Gastroesophageal sphincter (tissue), 4 donors: ENCODE results near the gene OR9G1. TPM values are rescaled to one million over a fixed set of nuclear protein-coding genes. Genes with fewer than 3 reads are reported as not detected.

Experiments used
- ATAC-seq: fragments of 150-250 bp; one replicate; pipeline ENCODE4 v1.9.1; 2016; ENCODE audit warnings: mild to moderate bottlenecking, moderate library complexity
- H3K27ac ChIP-seq, 4 donors: fragments of 200-600 bp; sonication (generic) in 3 of 4; 1 replicate in 3 of 4; 2 replicates in 1 of 4; pipeline ENCODE4 v1.5.1; 2016 to 2019
- H3K27me3 ChIP-seq: fragments of 200-600 bp; sonication (generic); one replicate; pipeline ENCODE4 v1.5.1; 2019
- H3K36me3 ChIP-seq, 2 donors: fragments of 200-600 bp; sonication (generic); one replicate each; pipeline ENCODE4 v1.5.1; 2019; ENCODE audit warnings: control low read depth in 1 of 2
- H3K4me1 ChIP-seq, 3 donors: fragments of 200-600 bp; sonication (generic); 1 replicate in 2 of 3; 2 replicates in 1 of 3; pipeline ENCODE4 v1.5.1; 2016 to 2019; ENCODE audit warnings: control low read depth in 2 of 3
- H3K4me3 ChIP-seq, 2 donors: fragments of 200-600 bp; sonication (generic); one replicate each; pipeline ENCODE4 v1.5.1; 2019; ENCODE audit warnings: mild to moderate bottlenecking in 1 of 2, moderate library complexity in 1 of 2
- H3K9me3 ChIP-seq, 3 donors: fragments of 200-600 bp; sonication (generic); one replicate each; pipeline ENCODE4 v1.5.1; 2017 to 2019; ENCODE audit warnings: control low read depth in 2 of 3
- CTCF ChIP-seq, 4 experiments: fragments of 200-600 bp in 2 of 4; fragments of 450-650 bp in 2 of 4; sonication (generic) in 1 of 4; IDR thresholded peaks; one replicate each; pipeline ENCODE4 v1.5.1; 2017 to 2019; ENCODE audit warnings: antibody characterized with exemption in 4 of 4, mild to moderate bottlenecking in 2 of 4, moderate library complexity in 2 of 4
- EP300 ChIP-seq: sonication (generic); formaldehyde crosslinking; IDR thresholded peaks from one replicate; pipeline ENCODE4 v1.6.1; 2017; ENCODE audit warnings: antibody characterized with exemption, mild to moderate bottlenecking
- POLR2A ChIP-seq, 2 donors: fragments of 450-650 bp; IDR thresholded peaks; one replicate each; pipeline ENCODE4 v1.6.1; 2017; ENCODE audit warnings: antibody characterized with exemption in 2 of 2, mild to moderate bottlenecking in 2 of 2, moderate library complexity in 1 of 2
- POLR2AphosphoS5 ChIP-seq: sonication (generic); formaldehyde crosslinking; IDR thresholded peaks from one replicate; pipeline ENCODE4 v1.6.1; 2017; ENCODE audit warnings: antibody characterized with exemption
- WGBS, 2 donors: methylation state at CpG; one replicate each; pipeline ENCODE4 v1.1.5; 2018; ENCODE audit warnings: low coverage in 1 of 2; 5-methylcytosine and 5-hydroxymethylcytosine counted together
- total RNA-seq, 4 donors: library from RNA; depleted of rRNA; stranded (reverse); fragments of >200 nt; gene quantifications; one replicate each; pipeline ENCODE4 v1.1.0, GENCODE V29; 2016

OR9G1 gene
- total RNA-seq, 4 donors from 2014 or later, result not detected

GRCh38 chr11:56714206-56714605 lies 15.3 kb downstream of the OR9G1 start:
- Histone ChIP-seq H3K27ac (no peak overlapping the region), H3K4me1 (no peaks in the 10 kb centered on the region), H3K4me3 (no peak overlapping the region), H3K27me3 (no peaks in the 10 kb centered on the region), H3K36me3 (no peaks in the 10 kb centered on the region), H3K9me3 (peaks cover 0 to 10% (median 0%) of the 10 kb centered on the region in 3 donors)
- WGBS, 2 donors, result 51 to 72% methylated on average over 2 of the region's 2 CpGs
- no peak for TF ChIP-seq CTCF (IDR thresholded peaks at IDR 0.05)
- no peak for ATAC-seq

GRCh38 chr11:56716379-56716854 lies 17.5 kb downstream of the OR9G1 start:
- TF ChIP-seq POLR2A (IDR thresholded peaks at IDR 0.05) (no peak), CTCF (IDR thresholded peaks at IDR 0.05) (no peak), EP300 (no peak), POLR2AphosphoS5 (no peak)
- H3K9me3 ChIP-seq, result no peaks in the 10 kb centered on the region
- no peak overlapping the region for H3K4me3 ChIP-seq
- H3K36me3 ChIP-seq, result no peaks in the 10 kb centered on the region
- no peak overlapping the region for H3K27ac ChIP-seq
- no peaks in the 10 kb centered on the region for H3K4me1 ChIP-seq
- H3K27me3 ChIP-seq, result no peaks in the 10 kb centered on the region
- 67 to 82% methylated on average over 6 of the region's 6 CpGs for WGBS, 2 donors
- no peak for ATAC-seq

- H3K36me3 ChIP-seq, result no peaks in the 10 kb centered on the region
- no peak overlapping the region for H3K27ac ChIP-seq
- ATAC-seq, result no peak
- no peaks in the 10 kb centered on the region for H3K4me1 ChIP-seq
- TF ChIP-seq CTCF (IDR thresholded peaks at IDR 0.05), result no peak
- no peak for TF ChIP-seq EP300
- no peak for TF ChIP-seq POLR2A (IDR thresholded peaks at IDR 0.05)
- no peak for TF ChIP-seq POLR2AphosphoS5
- no peaks in the 10 kb centered on the region for H3K27me3 ChIP-seq
- whole genome bisulfite sequencing, 2 donors, result 66 to 78% methylated on average over 3 to 4 of the region's 4 CpGs
- no peaks in the 10 kb centered on the region for H3K9me3 ChIP-seq
- no peak overlapping the region for H3K4me3 ChIP-seq
Observed at GRCh38 chr11:56720513-56720912, 21.6 kb downstream of the OR9G1 start.

GRCh38 chr11:56740107-56740506 lies 41.2 kb downstream of the OR9G1 start:
- H3K27me3 ChIP-seq, result no peaks in the 10 kb centered on the region
- TF ChIP-seq POLR2A (IDR thresholded peaks at IDR 0.05), result no peak
- TF ChIP-seq CTCF (IDR thresholded peaks at IDR 0.05), result no peak
- no peak for TF ChIP-seq POLR2AphosphoS5
- TF ChIP-seq EP300, result no peak
- no peaks in the 10 kb centered on the region for H3K36me3 ChIP-seq
- H3K4me1 ChIP-seq, result no peaks in the 10 kb centered on the region
- no peak overlapping the region for H3K4me3 ChIP-seq
- no peak for ATAC-seq
- H3K9me3 ChIP-seq, result no peaks in the 10 kb centered on the region
- H3K27ac ChIP-seq, result no peak overlapping the region
- WGBS, 2 donors, result 75 to 100% methylated on average over 1 to 3 of the region's 3 CpGs

GRCh38 chr11:56740886-56741285 lies 42.0 kb downstream of the OR9G1 start:
- TF ChIP-seq CTCF (IDR thresholded peaks at IDR 0.05) (no peak), POLR2AphosphoS5 (no peak), EP300 (no peak), POLR2A (IDR thresholded peaks at IDR 0.05) (no peak)
- Histone ChIP-seq H3K9me3 (no peaks in the 10 kb centered on the region), H3K4me3 (no peak overlapping the region), H3K27ac (no peak overlapping the region), H3K4me1 (no peaks in the 10 kb centered on the region), H3K27me3 (no peaks in the 10 kb centered on the region), H3K36me3 (no peaks in the 10 kb centered on the region)
- no peak for ATAC-seq
- 81 to 88% methylated on average over 3 to 4 of the region's 4 CpGs for WGBS, 2 donors
